Measurements from ENCODE around the gene WHAMM. TPM values are rescaled to one million over a fixed set of nuclear protein-coding genes. Genes with fewer than 3 reads are reported as not detected.

Gene WHAMM
- total and polyA plus RNA-seq, 2 donors (not counting 3 experiments of a cell fraction or from before 2014, with no cell fraction given): 4.1 to 9.4 TPM

GRCh38 chr15:82875411-82876003 is 66.1 kb downstream of the WHAMM start:
- Histone ChIP-seq H3K9me1 (replicated peaks; ENCODE audit: control insufficient read depth, extremely low read depth, insufficient read depth, low read length) (no peaks in the 10 kb centered on the region), H3K4me3 (replicated peaks in 1 of 3; ENCODE audit: insufficient read depth in 1 of 3, low read depth in 1 of 3, low read length in 3 of 3) (no peak overlapping the region), H3K9ac (replicated peaks; ENCODE audit: extremely low read depth, insufficient read depth, low read length) (no peak overlapping the region), H3K9me3 (replicated peaks; ENCODE audit: control insufficient read depth, insufficient read depth, low read length) (no peaks in the 10 kb centered on the region), H2AFZ (ENCODE audit: low read depth, low read length) (no peak overlapping the region), H3K4me2 (ENCODE audit: insufficient read depth, low read length) (no peak overlapping the region), H4K20me1 (replicated peaks; ENCODE audit: control insufficient read depth, extremely low read depth, insufficient read depth, low read length) (no peaks in the 10 kb centered on the region), H3K79me2 (ENCODE audit: control insufficient read depth, insufficient read depth, low read length) (no peaks in the 10 kb centered on the region), H3K27ac (ENCODE audit: insufficient read depth, low read depth, low read length) (no peak overlapping the region), H3K4me1 (ENCODE audit: control insufficient read depth, extremely low read depth, insufficient read depth, low read length) (no peaks in the 10 kb centered on the region), H3K27me3 (ENCODE audit: control insufficient read depth in 2 of 2, insufficient read depth in 2 of 2, low read length in 2 of 2) (no peaks in the 10 kb centered on the region), H3K36me3 (ENCODE audit: control insufficient read depth in 2 of 2, extremely low read depth in 1 of 2, insufficient read depth in 2 of 2, low read length in 2 of 2) (no peaks in the 10 kb centered on the region)
- ChIA-PET POLR2A (no interaction called here), CTCF (no interaction called here)
- no peak for DNase-seq (ENCODE audit: low read depth, low spot score)
- FAIRE-seq: no peak
- intact Hi-C loops (cut with micrococcal nuclease): no loop called here
- no TSS peak for BruUV-seq (replicated peaks)
- dilution Hi-C loops (cut with MboI; ENCODE audit: extremely low pct_ligation_motif_present, low sequenced_read_pairs): no loop called here
- TF ChIP-seq EZH2 (IDR thresholded peaks at IDR 0.05; ENCODE audit: borderline replicate concordance, low read depth, low read length, severe bottlenecking): no peak

- no TSS peak for BruUV-seq (replicated peaks)
- Histone ChIP-seq H2AFZ (ENCODE audit: low read depth, low read length) (no peak overlapping the region), H3K4me3 (replicated peaks in 1 of 3; ENCODE audit: insufficient read depth in 1 of 3, low read depth in 1 of 3, low read length in 3 of 3) (no peak overlapping the region), H3K9me3 (replicated peaks; ENCODE audit: control insufficient read depth, insufficient read depth, low read length) (no peaks in the 10 kb centered on the region), H3K79me2 (ENCODE audit: control insufficient read depth, insufficient read depth, low read length) (no peaks in the 10 kb centered on the region), H3K9ac (replicated peaks; ENCODE audit: extremely low read depth, insufficient read depth, low read length) (no peak overlapping the region), H3K4me1 (ENCODE audit: control insufficient read depth, extremely low read depth, insufficient read depth, low read length) (no peaks in the 10 kb centered on the region), H3K27ac (ENCODE audit: insufficient read depth, low read depth, low read length) (no peak overlapping the region), H3K27me3 (ENCODE audit: control insufficient read depth in 2 of 2, insufficient read depth in 2 of 2, low read length in 2 of 2) (no peaks in the 10 kb centered on the region), H3K4me2 (ENCODE audit: insufficient read depth, low read length) (no peak overlapping the region), H3K36me3 (ENCODE audit: control insufficient read depth in 2 of 2, extremely low read depth in 1 of 2, insufficient read depth in 2 of 2, low read length in 2 of 2) (no peaks in the 10 kb centered on the region), H3K9me1 (replicated peaks; ENCODE audit: control insufficient read depth, extremely low read depth, insufficient read depth, low read length) (no peaks in the 10 kb centered on the region), H4K20me1 (replicated peaks; ENCODE audit: control insufficient read depth, extremely low read depth, insufficient read depth, low read length) (no peaks in the 10 kb centered on the region)
- ChIA-PET POLR2A (no interaction called here), CTCF (no interaction called here)
- DNase-seq (ENCODE audit: low read depth, low spot score) (no peak), FAIRE-seq (no peak)
- intact Hi-C loops (cut with micrococcal nuclease): no loop called here
- dilution Hi-C loops (cut with MboI; ENCODE audit: extremely low pct_ligation_motif_present, low sequenced_read_pairs): no loop called here
- TF ChIP-seq POLR2A (IDR thresholded peaks at IDR 0.05; ENCODE audit: low read depth, low read length): no peak
- no peak for TF ChIP-seq FOS (IDR thresholded peaks at IDR 0.05; ENCODE audit: borderline replicate concordance, insufficient read depth, low read length)
- TF ChIP-seq GATA2 (IDR thresholded peaks at IDR 0.05; ENCODE audit: insufficient read depth, insufficient read length, low read depth, low read length): no peak
- no peak for TF ChIP-seq MYC (IDR thresholded peaks at IDR 0.05; ENCODE audit: low read depth, low read length)
- TF ChIP-seq CTCF (IDR thresholded peaks at IDR 0.05; ENCODE audit: extremely low read depth in 1 of 2, insufficient read depth in 1 of 2, low read depth in 1 of 2, low read length in 2 of 2): no peak
- TF ChIP-seq MAX (IDR thresholded peaks at IDR 0.05; ENCODE audit: insufficient read depth, insufficient read length): no peak
Measured at GRCh38 chr15:82877825-82878224, 68.4 kb downstream of the WHAMM start.
